GM23338 (cell line): ENCODE measurements around the gene SHANK1. TPM values are rescaled to one million over a fixed set of nuclear protein-coding genes. Genes with fewer than 3 reads are reported as not detected.

ENCODE experiments used
- ATAC-seq: fragments of 200-7000 bp; cut with Tn5 transposase; 3 replicates; pipeline ENCODE4 v1.9.1; 2020
- DNase-seq: peaks from one replicate; pipeline ENCODE4 v3.0.0-alpha.2; 2015; ENCODE audit warnings: low spot score
- H2AFZ ChIP-seq: fragments of 200-600 bp; sonication (generic); 2 replicates; pipeline ENCODE4 v1.8.0; 2016; ENCODE audit warnings: antibody characterized with exemption, mild to moderate bottlenecking, moderate library complexity
- H3F3A ChIP-seq: fragments of 200-600 bp; sonication (generic); replicated peaks from 2 replicates; pipeline ENCODE4 v1.8.0; 2017; ENCODE audit warnings: antibody characterized with exemption, mixed run types, low read depth
- H3K27ac ChIP-seq: fragments of 200-600 bp; sonication (generic); 2 replicates; pipeline ENCODE4 v1.6.1; 2016; ENCODE audit warnings: low read depth
- H3K27me3 ChIP-seq: fragments of 200-600 bp; sonication (generic); 2 replicates; pipeline ENCODE4 v1.8.0; 2016; ENCODE audit warnings: mild to moderate bottlenecking, mixed run types, moderate library complexity; ENCODE audit not compliant: insufficient read depth
- H3K36me3 ChIP-seq: fragments of 200-600 bp; sonication (generic); 2 replicates; pipeline ENCODE4 v1.8.0; 2016; ENCODE audit warnings: mild to moderate bottlenecking; ENCODE audit not compliant: insufficient read depth
- H3K4me1 ChIP-seq: fragments of 200-600 bp; sonication (generic); 2 replicates; pipeline ENCODE4 v1.8.0; 2016; ENCODE audit warnings: mild to moderate bottlenecking, moderate library complexity; ENCODE audit not compliant: insufficient read depth
- H3K4me2 ChIP-seq: fragments of 200-600 bp; sonication (generic); 2 replicates; pipeline ENCODE4 v1.7.1; 2017; ENCODE audit warnings: mixed run types
- H3K4me3 ChIP-seq: fragments of 200-600 bp; sonication (generic); 2 replicates; pipeline ENCODE4 v1.6.1; 2016; ENCODE audit warnings: mixed run types
- H3K79me2 ChIP-seq: fragments of 200-600 bp; sonication (generic); replicated peaks from 2 replicates; pipeline ENCODE4 v1.8.0; 2017; ENCODE audit warnings: mild to moderate bottlenecking; ENCODE audit not compliant: insufficient read depth
- H3K9me2 ChIP-seq: fragments of 200-600 bp; sonication (generic); 2 replicates; pipeline ENCODE4 v1.8.0; 2017; ENCODE audit not compliant: insufficient read depth
- H4K20me1 ChIP-seq: fragments of 200-600 bp; sonication (generic); replicated peaks from 2 replicates; pipeline ENCODE4 v1.8.0; 2017; ENCODE audit warnings: mild to moderate bottlenecking; ENCODE audit not compliant: insufficient read depth
- H3K27ac Mint-ChIP-seq: 2 replicates; pipeline ENCODE4 v1.8.0; 2020; ENCODE audit warnings: inconsistent platforms, mild to moderate bottlenecking, moderate library complexity, mixed read lengths
- H3K27me3 Mint-ChIP-seq: 3 replicates; pipeline ENCODE4 v1.8.0; 2022; ENCODE audit warnings: low read depth, mild to moderate bottlenecking, moderate library complexity, mixed read lengths, inconsistent platforms; ENCODE audit not compliant: insufficient read depth, poor library complexity
- H3K36me3 Mint-ChIP-seq: 3 replicates; pipeline ENCODE4 v1.8.0; 2021; ENCODE audit warnings: low read depth, mild to moderate bottlenecking, inconsistent platforms, moderate library complexity, mixed read lengths
- H3K4me1 Mint-ChIP-seq: 3 replicates; pipeline ENCODE4 v1.8.0; 2020; ENCODE audit warnings: mild to moderate bottlenecking, inconsistent platforms, mixed read lengths
- H3K4me3 Mint-ChIP-seq: 3 replicates; pipeline ENCODE4 v1.8.0; 2021; ENCODE audit warnings: moderate library complexity, mild to moderate bottlenecking, inconsistent platforms, mixed read lengths
- H3K9me3 Mint-ChIP-seq: 3 replicates; pipeline ENCODE4 v1.8.0; 2020; ENCODE audit warnings: moderate library complexity, mild to moderate bottlenecking, inconsistent platforms, mixed read lengths
- CREB1 ChIP-seq: fragments of 250-450 bp; sonication (Bioruptor Pico); IDR thresholded peaks from 2 replicates; pipeline ENCODE4 v1.5.0; 2020; ENCODE audit warnings: low read depth, mild to moderate bottlenecking, moderate library complexity
- EZH2 ChIP-seq: fragments of 200-600 bp; sonication (generic); IDR thresholded peaks from one replicate; pipeline ENCODE4 v1.8.0; 2017; ENCODE audit warnings: antibody characterized with exemption, mild to moderate bottlenecking, low read depth; ENCODE audit not compliant: unreplicated experiment
- EZH2phosphoT487 ChIP-seq: fragments of 200-600 bp; sonication (generic); IDR thresholded peaks from one replicate; pipeline ENCODE4 v1.8.1; 2018; ENCODE audit warnings: antibody characterized with exemption; ENCODE audit not compliant: unreplicated experiment
- NANOG ChIP-seq: IDR thresholded peaks from 2 replicates; pipeline ENCODE4 v1.6.1; 2016; ENCODE audit warnings: antibody characterized with exemption, borderline replicate concordance
- STAT1 ChIP-seq: IDR thresholded peaks from one replicate; pipeline ENCODE4 v1.6.1; 2016; ENCODE audit warnings: antibody characterized with exemption; ENCODE audit not compliant: unreplicated experiment
- ZNF331 ChIP-seq: fragments of 250-450 bp; sonication (Bioruptor Pico); IDR thresholded peaks from 2 replicates; pipeline ENCODE4 v1.5.0; 2020; ENCODE audit warnings: low read depth, mild to moderate bottlenecking, moderate library complexity
- polyA plus RNA-seq: library from polyadenylated mRNA; unstranded; fragments of >200 nt; fragmentation: Nextera tagmentation; extraction: Ambion mirVana; gene quantifications from 2 replicates; pipeline ENCODE4 v1.2.1, GENCODE V29; 2016
- total RNA-seq: library from RNA; depleted of rRNA; stranded (reverse); fragments of >200 nt; shearing (Covaris generic); gene quantifications from 2 replicates; pipeline ENCODE4 v1.2.3, GENCODE V29; 2014
- TF ChIP-seq, protein P1 (sequence below), 2 experiments: fragments of 200-600 bp in 1 of 2; sonication (generic) in 1 of 2; conservative IDR thresholded peaks; 2 replicates each; pipeline versions ENCODE4 v1.5.1 to v1.6.1; 2016 to 2017; ENCODE audit warnings: antibody characterized with exemption in 2 of 2, low read depth in 2 of 2, mild to moderate bottlenecking in 2 of 2, moderate library complexity in 1 of 2
- TF ChIP-seq, protein P2 (sequence below): fragments of 250-450 bp; sonication (Bioruptor Pico); IDR thresholded peaks from 2 replicates; pipeline ENCODE4 v1.5.0; 2020; ENCODE audit warnings: mild to moderate bottlenecking, moderate library complexity

The SHANK1 gene
- total and polyA plus RNA-seq, 2 experiments from 2014 or later, result 0.23 to 4.1 TPM

DNA sequence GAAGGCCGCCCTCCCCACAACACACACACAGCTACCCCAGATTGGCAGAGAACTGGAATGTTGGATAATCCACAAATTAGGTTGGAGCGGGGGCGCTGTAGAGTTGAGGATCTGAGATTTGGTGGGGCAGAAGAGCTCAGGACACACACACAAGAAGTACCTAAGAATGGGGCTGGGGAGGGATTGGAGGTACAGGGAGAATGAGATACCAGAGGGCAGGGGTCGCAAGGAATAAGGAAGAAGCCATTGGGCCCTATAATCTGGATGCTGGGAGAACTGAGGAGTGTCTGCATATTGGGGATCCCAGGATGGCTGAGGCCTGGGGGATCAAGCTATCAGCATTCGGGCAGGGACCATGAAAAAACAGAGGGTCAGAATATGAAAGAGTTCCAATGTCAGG is 91.5 kb downstream of the SHANK1 start:
- H3K4me1 ChIP-seq, result no peaks in the 10 kb centered on the region
- H3F3A ChIP-seq, result no peaks in the 10 kb centered on the region
- H3K79me2 ChIP-seq, result no peaks in the 10 kb centered on the region
- no peak overlapping the region for H3K4me3 Mint-ChIP-seq
- no peaks in the 10 kb centered on the region for H3K4me1 Mint-ChIP-seq
- TF ChIP-seq ZNF331, result no peak
- no peak for TF ChIP-seq CREB1 (CRISPR knock-in tag)
- no peak for TF ChIP-seq NANOG
- TF ChIP-seq, protein P1, sequence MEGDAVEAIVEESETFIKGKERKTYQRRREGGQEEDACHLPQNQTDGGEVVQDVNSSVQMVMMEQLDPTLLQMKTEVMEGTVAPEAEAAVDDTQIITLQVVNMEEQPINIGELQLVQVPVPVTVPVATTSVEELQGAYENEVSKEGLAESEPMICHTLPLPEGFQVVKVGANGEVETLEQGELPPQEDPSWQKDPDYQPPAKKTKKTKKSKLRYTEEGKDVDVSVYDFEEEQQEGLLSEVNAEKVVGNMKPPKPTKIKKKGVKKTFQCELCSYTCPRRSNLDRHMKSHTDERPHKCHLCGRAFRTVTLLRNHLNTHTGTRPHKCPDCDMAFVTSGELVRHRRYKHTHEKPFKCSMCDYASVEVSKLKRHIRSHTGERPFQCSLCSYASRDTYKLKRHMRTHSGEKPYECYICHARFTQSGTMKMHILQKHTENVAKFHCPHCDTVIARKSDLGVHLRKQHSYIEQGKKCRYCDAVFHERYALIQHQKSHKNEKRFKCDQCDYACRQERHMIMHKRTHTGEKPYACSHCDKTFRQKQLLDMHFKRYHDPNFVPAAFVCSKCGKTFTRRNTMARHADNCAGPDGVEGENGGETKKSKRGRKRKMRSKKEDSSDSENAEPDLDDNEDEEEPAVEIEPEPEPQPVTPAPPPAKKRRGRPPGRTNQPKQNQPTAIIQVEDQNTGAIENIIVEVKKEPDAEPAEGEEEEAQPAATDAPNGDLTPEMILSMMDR (conservative IDR thresholded peaks at IDR 0.05; ENCODE audit: low read depth in 2 of 2), result peak; percentile 37 to 60
- TF ChIP-seq EZH2phosphoT487, result no peak
- H3K36me3 Mint-ChIP-seq, result peaks cover 43% of the 10 kb centered on the region
- H3K27ac Mint-ChIP-seq, result no peak overlapping the region
- H3K9me2 ChIP-seq, result no peaks in the 10 kb centered on the region
- peaks cover 20% of the 10 kb centered on the region for H3K27me3 Mint-ChIP-seq
- no peak for ATAC-seq
- DNase-seq, result peak; percentile 35
- no peak overlapping the region for H3K4me3 ChIP-seq
- H3K27me3 ChIP-seq, result no peaks in the 10 kb centered on the region
- no peaks in the 10 kb centered on the region for H4K20me1 ChIP-seq
- no peak overlapping the region for H3K4me2 ChIP-seq
- no peak overlapping the region for H3K27ac ChIP-seq
- no peak overlapping the region for H2AFZ ChIP-seq
- H3K9me3 Mint-ChIP-seq, result peaks cover 95% of the 10 kb centered on the region
- no peaks in the 10 kb centered on the region for H3K36me3 ChIP-seq

DNA sequence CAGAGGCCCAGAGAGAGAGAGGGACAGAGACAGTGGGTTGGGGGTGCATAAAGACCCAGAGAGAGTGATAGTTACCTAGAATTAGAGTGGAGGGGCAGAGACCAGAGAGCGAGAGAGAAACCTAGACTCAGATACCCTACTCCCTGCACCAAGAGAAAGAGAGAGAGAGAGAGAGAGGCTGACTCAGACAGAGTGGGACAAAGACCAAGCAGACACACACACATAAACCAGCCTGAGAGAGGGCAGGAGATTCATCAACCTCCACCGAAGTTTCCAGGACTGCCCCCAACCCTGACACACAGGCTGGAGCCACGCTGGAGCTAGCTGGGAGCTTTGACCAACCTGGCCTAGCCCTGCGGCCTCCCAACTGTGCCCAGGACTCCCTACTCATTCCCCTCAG is 92.8 kb downstream of the SHANK1 start:
- Mint-ChIP-seq H3K27me3 (peaks cover 19% of the 10 kb centered on the region), H3K4me1 (no peaks in the 10 kb centered on the region), H3K9me3 (peaks cover 86% of the 10 kb centered on the region), H3K36me3 (peaks cover 40% of the 10 kb centered on the region), H3K27ac (no peak overlapping the region), H3K4me3 (no peak overlapping the region)
- H3K79me2 ChIP-seq, result no peaks in the 10 kb centered on the region
- H4K20me1 ChIP-seq, result no peaks in the 10 kb centered on the region
- ATAC-seq (no peak), DNase-seq (no peak)
- H3K4me1 ChIP-seq, result no peaks in the 10 kb centered on the region
- H3K4me3 ChIP-seq, result no peak overlapping the region
- H3K27me3 ChIP-seq, result no peaks in the 10 kb centered on the region
- no peaks in the 10 kb centered on the region for H3F3A ChIP-seq
- no peak overlapping the region for H2AFZ ChIP-seq
- no peak overlapping the region for H3K27ac ChIP-seq
- no peaks in the 10 kb centered on the region for H3K9me2 ChIP-seq
- H3K36me3 ChIP-seq, result no peaks in the 10 kb centered on the region
- no peak for TF ChIP-seq EZH2
- TF ChIP-seq, protein P2, sequence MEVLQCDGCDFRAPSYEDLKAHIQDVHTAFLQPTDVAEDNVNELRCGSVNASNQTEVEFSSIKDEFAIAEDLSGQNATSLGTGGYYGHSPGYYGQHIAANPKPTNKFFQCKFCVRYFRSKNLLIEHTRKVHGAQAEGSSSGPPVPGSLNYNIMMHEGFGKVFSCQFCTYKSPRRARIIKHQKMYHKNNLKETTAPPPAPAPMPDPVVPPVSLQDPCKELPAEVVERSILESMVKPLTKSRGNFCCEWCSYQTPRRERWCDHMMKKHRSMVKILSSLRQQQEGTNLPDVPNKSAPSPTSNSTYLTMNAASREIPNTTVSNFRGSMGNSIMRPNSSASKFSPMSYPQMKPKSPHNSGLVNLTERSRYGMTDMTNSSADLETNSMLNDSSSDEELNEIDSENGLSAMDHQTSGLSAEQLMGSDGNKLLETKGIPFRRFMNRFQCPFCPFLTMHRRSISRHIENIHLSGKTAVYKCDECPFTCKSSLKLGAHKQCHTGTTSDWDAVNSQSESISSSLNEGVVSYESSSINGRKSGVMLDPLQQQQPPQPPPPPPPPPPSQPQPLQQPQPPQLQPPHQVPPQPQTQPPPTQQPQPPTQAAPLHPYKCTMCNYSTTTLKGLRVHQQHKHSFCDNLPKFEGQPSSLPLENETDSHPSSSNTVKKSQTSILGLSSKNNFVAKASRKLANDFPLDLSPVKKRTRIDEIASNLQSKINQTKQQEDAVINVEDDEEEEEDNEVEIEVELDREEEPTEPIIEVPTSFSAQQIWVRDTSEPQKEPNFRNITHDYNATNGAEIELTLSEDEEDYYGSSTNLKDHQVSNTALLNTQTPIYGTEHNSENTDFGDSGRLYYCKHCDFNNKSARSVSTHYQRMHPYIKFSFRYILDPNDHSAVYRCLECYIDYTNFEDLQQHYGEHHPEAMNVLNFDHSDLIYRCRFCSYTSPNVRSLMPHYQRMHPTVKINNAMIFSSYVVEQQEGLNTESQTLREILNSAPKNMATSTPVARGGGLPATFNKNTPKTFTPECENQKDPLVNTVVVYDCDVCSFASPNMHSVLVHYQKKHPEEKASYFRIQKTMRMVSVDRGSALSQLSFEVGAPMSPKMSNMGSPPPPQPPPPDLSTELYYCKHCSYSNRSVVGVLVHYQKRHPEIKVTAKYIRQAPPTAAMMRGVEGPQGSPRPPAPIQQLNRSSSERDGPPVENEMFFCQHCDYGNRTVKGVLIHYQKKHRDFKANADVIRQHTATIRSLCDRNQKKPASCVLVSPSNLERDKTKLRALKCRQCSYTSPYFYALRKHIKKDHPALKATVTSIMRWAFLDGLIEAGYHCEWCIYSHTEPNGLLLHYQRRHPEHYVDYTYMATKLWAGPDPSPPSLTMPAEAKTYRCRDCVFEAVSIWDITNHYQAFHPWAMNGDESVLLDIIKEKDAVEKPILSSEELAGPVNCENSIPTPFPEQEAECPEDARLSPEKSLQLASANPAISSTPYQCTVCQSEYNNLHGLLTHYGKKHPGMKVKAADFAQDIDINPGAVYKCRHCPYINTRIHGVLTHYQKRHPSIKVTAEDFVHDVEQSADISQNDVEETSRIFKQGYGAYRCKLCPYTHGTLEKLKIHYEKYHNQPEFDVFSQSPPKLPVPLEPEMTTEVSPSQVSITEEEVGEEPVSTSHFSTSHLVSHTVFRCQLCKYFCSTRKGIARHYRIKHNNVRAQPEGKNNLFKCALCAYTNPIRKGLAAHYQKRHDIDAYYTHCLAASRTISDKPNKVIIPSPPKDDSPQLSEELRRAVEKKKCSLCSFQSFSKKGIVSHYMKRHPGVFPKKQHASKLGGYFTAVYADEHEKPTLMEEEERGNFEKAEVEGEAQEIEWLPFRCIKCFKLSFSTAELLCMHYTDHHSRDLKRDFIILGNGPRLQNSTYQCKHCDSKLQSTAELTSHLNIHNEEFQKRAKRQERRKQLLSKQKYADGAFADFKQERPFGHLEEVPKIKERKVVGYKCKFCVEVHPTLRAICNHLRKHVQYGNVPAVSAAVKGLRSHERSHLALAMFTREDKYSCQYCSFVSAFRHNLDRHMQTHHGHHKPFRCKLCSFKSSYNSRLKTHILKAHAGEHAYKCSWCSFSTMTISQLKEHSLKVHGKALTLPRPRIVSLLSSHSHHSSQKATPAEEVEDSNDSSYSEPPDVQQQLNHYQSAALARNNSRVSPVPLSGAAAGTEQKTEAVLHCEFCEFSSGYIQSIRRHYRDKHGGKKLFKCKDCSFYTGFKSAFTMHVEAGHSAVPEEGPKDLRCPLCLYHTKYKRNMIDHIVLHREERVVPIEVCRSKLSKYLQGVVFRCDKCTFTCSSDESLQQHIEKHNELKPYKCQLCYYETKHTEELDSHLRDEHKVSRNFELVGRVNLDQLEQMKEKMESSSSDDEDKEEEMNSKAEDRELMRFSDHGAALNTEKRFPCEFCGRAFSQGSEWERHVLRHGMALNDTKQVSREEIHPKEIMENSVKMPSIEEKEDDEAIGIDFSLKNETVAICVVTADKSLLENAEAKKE (CRISPR knock-in tag), result no peak
- TF ChIP-seq STAT1, result no peak
- no peak overlapping the region for H3K4me2 ChIP-seq
